GM12873 (cell line): ENCODE results near the gene TRAPPC1.

Source experiments
- CTCF ChIP-seq: IDR thresholded peaks from 2 replicates; pipeline ENCODE4 v1.5.1; 2012; ENCODE audit warnings: low read depth, mild to moderate bottlenecking, moderate library complexity, low read length, control low read depth; ENCODE audit not compliant: insufficient read depth; ENCODE audit errors: missing control alignments

Gene TRAPPC1

GRCh38 chr17:7935859-7936258, 4.1 kb upstream of the TRAPPC1 start:
- no peak for TF ChIP-seq CTCF

- peak; percentile 29 for TF ChIP-seq CTCF
Measured at GRCh38 chr17:7932949-7933348, 1.2 kb upstream of the TRAPPC1 start.

GRCh38 chr17:7932483-7932891, 741 bp upstream of the TRAPPC1 start:
- TF ChIP-seq CTCF: no peak

GRCh38 chr17:7930841-7931631, 710 bp downstream of the TRAPPC1 start:
- no peak for TF ChIP-seq CTCF

GRCh38 chr17:7929158-7930023, 2.4 kb downstream of the TRAPPC1 start, which contains the start of gene KCNAB3:
TSS of gene KCNAB3 (minus strand) at chr17:7929856. CDS start at chr17:7929435, 421 bp downstream.
- no peak for TF ChIP-seq CTCF

GRCh38 chr17:7927596-7927995, 4.2 kb downstream of the TRAPPC1 start:
- TF ChIP-seq CTCF: no peak
